GM19455 (cell line): Measurements from ENCODE around the gene SLC4A11.

ENCODE experiments used
- ATAC-seq: cut with Tn5 transposase; IDR thresholded peaks from one replicate; pipeline ENCODE4 v1.9.1; 2021; ENCODE audit not compliant: unreplicated experiment

Gene SLC4A11

GRCh38 chr20:3239026-3239866 lies at the start of gene SLC4A11:
SLC4A11 (minus strand) TSS chr20:3239190; CDS start chr20:3239137, 53 bp downstream.
- ATAC-seq = peak; percentile 62

DNA sequence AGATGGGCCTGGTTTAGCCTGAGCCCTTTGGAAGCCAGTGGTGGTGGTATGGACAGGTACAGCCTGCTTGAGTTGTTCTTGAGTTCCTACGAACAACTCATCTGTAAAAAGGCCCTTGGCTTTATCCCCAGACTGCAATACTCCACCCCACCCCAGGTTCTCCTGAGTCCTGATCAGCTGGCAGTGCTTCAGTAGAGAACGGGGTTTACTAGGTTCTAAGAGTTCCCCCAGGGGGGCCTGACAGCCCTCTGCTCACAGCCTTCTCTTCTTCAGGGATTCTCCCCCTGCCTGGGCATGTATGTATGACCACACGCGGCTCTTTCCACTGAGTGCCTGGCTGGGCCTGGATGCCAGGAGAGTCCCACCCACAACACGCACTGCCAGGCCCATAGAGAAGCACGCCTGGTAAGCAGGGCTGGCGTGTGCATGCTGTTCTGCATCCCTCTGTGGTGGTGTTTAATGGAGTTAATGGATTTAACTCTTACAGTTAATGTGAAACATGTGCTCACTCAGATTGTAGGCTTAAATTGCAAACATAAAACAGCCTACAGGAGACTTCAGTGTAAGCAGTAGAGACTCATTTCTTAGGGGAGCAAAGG lies 44.3 kb upstream of the SLC4A11 start:
- ATAC-seq = no peak

GRCh38 chr20:3282271-3283221 lies 43.6 kb upstream of the SLC4A11 start:
- ATAC-seq = no peak

GRCh38 chr20:3281437-3281836 lies 42.4 kb upstream of the SLC4A11 start:
- no peak for ATAC-seq

DNA sequence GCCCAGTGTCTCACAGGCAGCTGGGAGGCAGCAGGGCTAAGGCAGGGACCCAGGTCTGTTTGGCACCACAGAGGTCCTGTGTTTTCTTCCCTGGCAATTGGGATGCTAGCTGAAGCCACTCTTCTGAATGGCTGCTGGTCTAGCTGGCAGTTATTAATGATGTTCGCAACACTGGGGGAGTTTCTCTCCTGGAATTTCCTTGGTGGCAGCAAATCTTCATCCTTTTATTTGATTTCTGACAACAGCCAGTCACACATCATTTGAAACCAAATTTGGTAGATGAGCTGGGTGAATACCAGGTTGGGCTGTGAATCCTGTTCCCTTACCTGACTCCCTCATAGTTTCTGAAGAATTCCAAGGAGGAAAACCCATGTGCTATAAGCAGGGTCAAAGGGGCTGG lies 40.8 kb upstream of the SLC4A11 start:
- no peak for ATAC-seq

DNA sequence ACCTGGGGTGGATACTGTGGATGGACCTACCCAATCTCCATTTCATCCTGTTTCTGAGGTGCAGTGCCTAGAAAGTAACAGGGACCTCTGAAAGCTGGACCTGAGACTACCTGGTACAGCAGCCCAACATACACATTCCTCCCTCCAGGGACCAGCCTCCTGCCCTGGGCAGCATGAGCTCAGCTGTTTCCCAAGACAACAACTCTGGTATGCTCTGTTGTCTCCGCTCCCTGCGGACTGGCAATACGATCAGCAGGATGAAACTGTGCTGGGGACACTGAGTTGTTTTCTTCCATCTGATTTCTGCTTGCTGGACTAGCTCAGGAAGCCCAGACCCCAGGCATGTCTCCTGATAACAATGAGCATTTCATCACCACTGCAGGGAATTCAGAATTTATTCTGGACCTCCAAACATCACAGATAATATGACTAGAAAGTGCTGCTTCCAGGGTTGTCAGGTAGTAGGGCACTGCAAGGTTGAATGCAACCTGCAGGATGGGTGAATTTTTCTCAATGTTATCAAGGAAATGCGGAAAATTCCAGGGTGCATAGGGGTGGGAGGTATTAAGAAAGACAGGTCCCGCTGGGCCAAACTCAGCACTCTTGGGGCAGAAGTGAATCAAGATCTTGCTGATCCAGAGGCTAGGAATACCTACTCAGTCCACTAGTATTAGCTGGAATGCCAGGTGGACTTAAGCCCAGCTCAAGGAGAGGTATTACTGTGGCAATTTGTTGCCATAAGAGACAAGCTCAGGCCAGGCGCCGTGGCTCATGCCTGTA lies 38.9 kb upstream of the SLC4A11 start:
- ATAC-seq = no peak

GRCh38 chr20:3276680-3277015 lies 37.7 kb upstream of the SLC4A11 start:
- no peak for ATAC-seq

DNA sequence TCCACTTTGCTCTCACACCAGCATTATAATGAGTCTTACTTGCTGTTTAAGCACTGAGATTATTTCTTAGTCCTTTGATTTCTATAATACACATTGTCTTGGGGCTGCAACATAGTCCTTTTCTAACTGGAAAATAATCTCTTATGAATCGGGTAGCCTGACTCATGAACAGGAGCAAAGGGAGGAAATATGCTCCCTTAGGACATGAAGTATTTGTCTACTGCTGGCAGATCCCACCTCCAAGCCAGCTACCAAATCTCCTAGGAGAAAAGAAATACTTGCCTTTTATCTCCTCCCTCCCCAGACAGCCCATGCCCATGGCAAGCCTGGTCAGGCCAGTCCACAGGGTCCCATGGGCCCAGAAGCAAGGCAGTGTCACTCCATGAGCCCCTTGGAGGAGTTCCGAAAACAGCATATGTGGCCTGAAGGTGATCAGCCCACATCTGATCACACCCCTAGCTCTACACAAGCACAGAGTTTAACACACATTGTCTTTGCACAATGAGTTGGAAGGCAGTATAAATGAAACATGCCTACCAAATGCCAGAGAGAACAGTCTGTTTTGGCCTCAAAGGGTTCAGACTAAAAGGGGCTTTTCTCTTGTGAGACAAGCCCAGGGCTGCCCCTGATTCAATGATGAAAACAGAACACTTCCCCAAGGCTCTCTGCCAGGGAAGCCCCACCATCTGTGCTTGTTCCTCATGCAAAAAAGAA lies 37.1 kb upstream of the SLC4A11 start:
- ATAC-seq = no peak

DNA sequence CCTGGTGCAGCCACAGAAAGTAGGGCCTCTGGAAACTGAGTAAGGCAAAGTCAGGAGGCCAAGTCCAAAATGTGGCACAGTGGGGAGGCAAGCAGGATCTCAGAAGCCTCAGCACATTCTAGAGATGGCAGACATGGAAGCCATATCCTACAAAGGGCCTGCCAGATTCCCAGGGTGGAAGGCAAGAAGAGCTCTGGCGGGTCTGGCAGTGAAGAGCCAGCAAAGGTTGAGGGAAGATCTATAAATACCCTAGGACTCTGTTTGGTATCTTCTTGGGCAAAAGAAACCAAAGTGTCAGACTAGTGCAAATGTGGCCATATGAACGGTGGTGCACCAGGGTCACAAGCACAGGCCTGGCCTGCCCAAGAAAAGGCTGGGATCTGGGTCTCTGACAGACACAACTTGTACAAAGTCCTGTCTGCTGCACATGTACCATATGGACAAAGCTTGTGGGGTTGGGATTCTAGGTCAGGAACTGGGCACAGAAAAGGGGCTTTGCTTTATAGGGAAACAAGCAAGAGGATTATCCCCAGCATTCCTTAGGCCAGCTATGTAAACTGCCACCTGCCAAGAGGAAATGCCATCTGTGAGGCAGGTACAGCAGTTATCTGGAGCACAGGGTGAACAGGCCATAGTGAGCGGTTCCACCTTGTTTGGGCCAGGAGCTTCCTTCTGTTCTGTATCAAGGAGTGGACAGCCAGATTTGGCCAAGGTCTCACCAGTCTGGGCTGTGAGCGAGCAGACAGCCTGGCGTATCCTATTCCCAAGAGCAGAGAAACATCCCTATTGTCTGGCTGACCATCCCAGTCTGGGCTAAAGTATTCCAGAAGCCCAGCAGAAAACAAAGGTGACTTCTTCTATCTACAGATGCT lies 36.3 kb upstream of the SLC4A11 start:
- ATAC-seq = no peak

DNA sequence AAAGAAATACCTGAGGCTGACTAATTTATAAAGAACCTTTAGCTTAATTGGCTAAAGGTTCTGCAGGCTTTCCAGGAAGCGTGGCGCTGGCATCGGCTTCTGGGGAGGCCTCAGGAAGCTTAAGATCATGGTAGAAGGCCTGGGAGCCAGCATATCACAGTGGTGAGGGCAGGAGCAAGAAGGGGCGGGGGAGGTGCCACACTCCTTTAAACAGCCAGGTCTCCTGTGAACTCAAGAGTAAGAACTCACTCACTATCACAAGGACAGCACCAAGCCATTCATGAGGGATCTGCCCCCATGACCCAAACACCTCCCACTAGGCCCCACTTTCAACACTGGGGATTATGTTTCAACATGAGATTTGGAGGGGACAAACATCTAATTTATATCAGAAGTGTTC lies 34.4 kb upstream of the SLC4A11 start:
- no peak for ATAC-seq

GRCh38 chr20:3270051-3270450 lies 31.1 kb upstream of the SLC4A11 start:
- ATAC-seq = no peak

- ATAC-seq = no peak
Measured at GRCh38 chr20:3262566-3262965, 23.6 kb upstream of the SLC4A11 start.

GRCh38 chr20:3258429-3258828 lies 19.4 kb upstream of the SLC4A11 start:
- no peak for ATAC-seq

GRCh38 chr20:3255728-3256127 lies 16.7 kb upstream of the SLC4A11 start:
- no peak for ATAC-seq

DNA sequence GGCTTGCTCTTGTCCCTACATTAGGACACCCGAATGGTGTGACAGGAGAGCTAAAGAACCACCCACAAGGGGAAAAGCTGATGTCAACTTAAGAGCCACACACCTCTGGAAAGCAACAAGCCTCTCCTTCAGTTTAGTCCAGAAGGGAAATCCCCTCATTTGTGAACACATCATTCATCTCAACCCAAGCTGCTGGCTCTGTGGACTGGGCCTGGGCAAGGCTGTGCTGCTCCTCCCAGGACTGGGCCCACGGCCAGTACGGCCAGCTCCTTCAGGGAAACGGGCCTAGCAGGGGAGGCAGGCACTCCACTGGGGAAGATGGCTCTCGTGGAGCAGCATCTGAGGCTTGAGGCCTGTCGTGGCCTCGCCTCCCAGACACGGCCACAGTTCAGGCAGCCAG lies 12.8 kb upstream of the SLC4A11 start:
- ATAC-seq = no peak

DNA sequence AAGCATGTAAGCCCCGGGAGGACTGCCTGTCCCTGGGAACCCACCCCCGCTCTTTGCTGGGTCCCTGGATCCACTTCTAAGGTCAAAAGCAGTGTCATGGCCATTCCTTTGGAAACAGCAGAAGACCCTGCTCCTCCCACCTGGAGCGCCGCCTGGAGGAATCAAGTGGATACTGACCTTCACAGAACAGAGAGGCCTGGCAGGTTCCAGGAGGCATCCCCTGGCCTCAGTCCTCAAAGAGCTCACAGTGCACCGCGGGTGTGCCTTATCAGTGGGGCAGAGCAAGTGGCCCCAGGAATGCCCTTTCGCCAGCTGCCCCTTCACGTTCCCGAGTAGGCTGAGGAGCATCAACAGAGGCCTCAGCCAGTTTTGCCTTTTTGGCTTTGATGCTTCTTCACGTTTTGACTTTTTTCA lies 11.1 kb upstream of the SLC4A11 start:
- no peak for ATAC-seq

DNA sequence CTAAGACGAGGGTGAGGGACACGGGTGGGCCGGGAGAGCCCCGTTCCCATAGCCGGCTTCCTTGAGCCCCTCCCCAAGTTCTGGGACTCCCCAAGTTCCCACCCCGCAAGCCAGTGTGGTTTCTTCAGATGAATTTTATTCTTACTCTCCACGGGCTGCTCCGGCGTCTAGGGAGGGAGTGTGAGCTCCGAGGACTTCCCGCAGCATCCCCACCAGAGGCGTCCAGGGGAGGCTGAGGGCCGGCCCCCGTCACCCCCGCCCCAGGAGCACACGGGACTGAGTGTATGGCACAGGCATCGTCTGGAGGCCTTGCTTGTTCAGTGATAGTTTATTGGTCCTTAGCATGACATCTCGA lies 10.0 kb upstream of the SLC4A11 start:
- ATAC-seq = no peak

GRCh38 chr20:3248167-3248992 lies 9.4 kb upstream of the SLC4A11 start:
- ATAC-seq = no peak
